ENCODE data around the gene SPATA2.

DNA sequence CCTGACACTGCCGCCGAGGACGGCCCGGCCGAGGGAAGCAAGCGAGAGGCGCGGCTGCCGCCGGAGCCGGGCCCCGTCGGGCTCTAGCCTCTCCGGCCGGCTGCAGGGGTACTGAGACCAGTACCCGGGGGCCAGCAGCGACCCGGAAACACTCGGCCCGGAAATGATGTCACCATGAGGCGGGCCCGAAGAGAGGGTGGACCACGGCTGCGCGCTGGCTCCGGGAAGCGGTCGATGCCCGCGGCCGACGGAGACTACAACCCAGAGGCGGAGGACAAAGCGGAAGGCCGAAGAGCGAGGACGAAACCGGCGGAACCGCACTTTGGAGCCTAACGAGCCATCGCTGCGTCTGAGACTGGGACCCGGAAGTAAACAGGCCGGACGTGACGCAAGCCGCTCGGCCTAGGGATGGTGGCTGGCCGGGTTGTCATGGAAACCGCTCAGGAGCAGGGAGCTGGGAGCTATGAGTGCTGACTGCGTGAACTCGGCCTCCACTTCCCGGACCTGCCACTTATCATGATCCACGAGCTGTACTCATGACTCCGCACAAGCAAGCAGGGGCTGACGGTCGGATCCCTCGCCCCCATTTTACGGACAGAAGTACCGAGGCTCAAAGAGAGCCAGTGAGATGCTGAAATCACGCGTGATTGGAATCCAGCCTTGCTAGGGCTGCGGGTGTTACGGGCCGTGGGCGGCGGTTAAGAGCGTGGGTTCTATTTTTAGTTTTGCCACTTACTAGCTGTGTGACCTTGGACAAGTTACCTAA lies at the start of gene SPATA2:
- no peak for TF ChIP-seq EZH2phosphoT487 (IDR thresholded peaks at IDR 0.05; ENCODE audit: unreplicated experiment)
- TF ChIP-seq, protein P1, sequence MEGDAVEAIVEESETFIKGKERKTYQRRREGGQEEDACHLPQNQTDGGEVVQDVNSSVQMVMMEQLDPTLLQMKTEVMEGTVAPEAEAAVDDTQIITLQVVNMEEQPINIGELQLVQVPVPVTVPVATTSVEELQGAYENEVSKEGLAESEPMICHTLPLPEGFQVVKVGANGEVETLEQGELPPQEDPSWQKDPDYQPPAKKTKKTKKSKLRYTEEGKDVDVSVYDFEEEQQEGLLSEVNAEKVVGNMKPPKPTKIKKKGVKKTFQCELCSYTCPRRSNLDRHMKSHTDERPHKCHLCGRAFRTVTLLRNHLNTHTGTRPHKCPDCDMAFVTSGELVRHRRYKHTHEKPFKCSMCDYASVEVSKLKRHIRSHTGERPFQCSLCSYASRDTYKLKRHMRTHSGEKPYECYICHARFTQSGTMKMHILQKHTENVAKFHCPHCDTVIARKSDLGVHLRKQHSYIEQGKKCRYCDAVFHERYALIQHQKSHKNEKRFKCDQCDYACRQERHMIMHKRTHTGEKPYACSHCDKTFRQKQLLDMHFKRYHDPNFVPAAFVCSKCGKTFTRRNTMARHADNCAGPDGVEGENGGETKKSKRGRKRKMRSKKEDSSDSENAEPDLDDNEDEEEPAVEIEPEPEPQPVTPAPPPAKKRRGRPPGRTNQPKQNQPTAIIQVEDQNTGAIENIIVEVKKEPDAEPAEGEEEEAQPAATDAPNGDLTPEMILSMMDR (conservative IDR thresholded peaks at IDR 0.05; ENCODE audit: low read depth in 2 of 2) = no peak
- TF ChIP-seq EZH2 (IDR thresholded peaks at IDR 0.05; ENCODE audit: low read depth, unreplicated experiment) = no peak
